Activated naive CD4-positive, alpha-beta T cell treated with anti-CD3 and anti-CD28 coated beads, Interleukin-2, amount 50 U/mL, for 72 hours (primary cell): Measurements from ENCODE around the gene KIAA0319L. TPM values are rescaled to one million over a fixed set of nuclear protein-coding genes. Genes with fewer than 3 reads are reported as not detected.

Experiments used
- ATAC-seq, 2 donors: fragments of 150-1000 bp; cut with Tn5 transposase; 2 replicates each; pipeline ENCODE4 v1.10.0; 2021; ENCODE audit warnings: mild to moderate bottlenecking in 2 of 2, moderate library complexity in 2 of 2
- DNase-seq, 2 donors: peaks; one replicate each; pipeline ENCODE4 v3.0.0; 2021 to 2022; ENCODE audit warnings: low spot score in 2 of 2
- H3K27ac Mint-ChIP-seq, 2 donors: one replicate each; pipeline ENCODE4 v1.8.0; 2022; ENCODE audit warnings: mild to moderate bottlenecking in 2 of 2, mixed read lengths in 2 of 2
- H3K36me3 Mint-ChIP-seq, 2 donors: one replicate each; pipeline ENCODE4 v1.8.0; 2022; ENCODE audit warnings: mixed read lengths in 2 of 2
- H3K9me3 Mint-ChIP-seq, 2 donors: one replicate each; pipeline ENCODE4 v1.8.0; 2022; ENCODE audit warnings: mixed read lengths in 2 of 2
- total RNA-seq, 2 donors: library from RNA; stranded (reverse); gene quantifications; one replicate each; pipeline ENCODE4 v1.2.3, GENCODE V29; 2022

KIAA0319L gene
- total RNA-seq, 2 donors from 2014 or later: 38.1 to 41.0 TPM

GRCh38 chr1:35535243-35535642, 22.0 kb downstream of the KIAA0319L start:
- DNase-seq (no peak), ATAC-seq (no peak)
- Mint-ChIP-seq H3K9me3 (peaks cover 0 to 4% of the 10 kb centered on the region in 2 donors), H3K27ac (peak overlapping the region in 1 of 2 donors; percentile 59), H3K36me3 (peaks cover 8 to 14% of the 10 kb centered on the region in 2 donors)

GRCh38 chr1:35533586-35533985, 23.6 kb downstream of the KIAA0319L start:
- H3K9me3 Mint-ChIP-seq: peaks cover 0 to 12% of the 10 kb centered on the region in 2 donors
- H3K36me3 Mint-ChIP-seq: peaks cover 12 to 29% of the 10 kb centered on the region in 2 donors
- DNase-seq (no peak), ATAC-seq (no peak)
- no peak overlapping the region for H3K27ac Mint-ChIP-seq

GRCh38 chr1:35532497-35533223, 24.5 kb downstream of the KIAA0319L start:
- no peak for DNase-seq
- no peak for ATAC-seq
- Mint-ChIP-seq H3K27ac (no peak overlapping the region), H3K9me3 (peaks cover 0 to 15% of the 10 kb centered on the region in 2 donors), H3K36me3 (peaks cover 12 to 37% of the 10 kb centered on the region in 2 donors)

GRCh38 chr1:35531368-35531767, 25.8 kb downstream of the KIAA0319L start:
- Mint-ChIP-seq H3K36me3 (peaks cover 12 to 46% of the 10 kb centered on the region in 2 donors), H3K27ac (peak overlapping the region in 1 of 2 donors; percentile 67), H3K9me3 (peaks cover 0 to 22% of the 10 kb centered on the region in 2 donors)
- ATAC-seq (no peak), DNase-seq (no peak)

GRCh38 chr1:35530946-35531345, 26.3 kb downstream of the KIAA0319L start:
- Mint-ChIP-seq H3K36me3 (peaks cover 12 to 46% of the 10 kb centered on the region in 2 donors), H3K27ac (no peak overlapping the region), H3K9me3 (peaks cover 0 to 22% of the 10 kb centered on the region in 2 donors)
- no peak for DNase-seq
- no peak for ATAC-seq

GRCh38 chr1:35530168-35530567, 27.0 kb downstream of the KIAA0319L start:
- H3K27ac Mint-ChIP-seq: no peak overlapping the region
- no peak for DNase-seq
- H3K9me3 Mint-ChIP-seq: peaks cover 3 to 22% of the 10 kb centered on the region in 2 donors
- no peak for ATAC-seq
- H3K36me3 Mint-ChIP-seq: peaks cover 12 to 53% of the 10 kb centered on the region in 2 donors

GRCh38 chr1:35524106-35524505, 33.1 kb downstream of the KIAA0319L start:
- DNase-seq: no peak
- no peak for ATAC-seq
- peaks cover 8 to 45% of the 10 kb centered on the region in 2 donors for H3K36me3 Mint-ChIP-seq
- peaks cover 10 to 26% of the 10 kb centered on the region in 2 donors for H3K9me3 Mint-ChIP-seq
- no peak overlapping the region for H3K27ac Mint-ChIP-seq

GRCh38 chr1:35519432-35519831, 37.8 kb downstream of the KIAA0319L start:
- Mint-ChIP-seq H3K27ac (no peak overlapping the region), H3K9me3 (peaks cover 20 to 34% of the 10 kb centered on the region in 2 donors), H3K36me3 (peaks cover 34 to 35% of the 10 kb centered on the region in 2 donors)
- DNase-seq (no peak), ATAC-seq (no peak)

GRCh38 chr1:35518183-35518582, 39.0 kb downstream of the KIAA0319L start:
- H3K36me3 Mint-ChIP-seq: peaks cover 33 to 34% of the 10 kb centered on the region in 2 donors
- ATAC-seq (no peak), DNase-seq (no peak)
- peaks cover 17 to 32% of the 10 kb centered on the region in 2 donors for H3K9me3 Mint-ChIP-seq
- H3K27ac Mint-ChIP-seq: no peak overlapping the region

- H3K36me3 Mint-ChIP-seq: peaks cover 23 to 24% of the 10 kb centered on the region in 2 donors
- ATAC-seq: no peak
- DNase-seq: no peak
- no peak overlapping the region for H3K27ac Mint-ChIP-seq
- H3K9me3 Mint-ChIP-seq: peaks cover 9 to 20% of the 10 kb centered on the region in 2 donors
Observed at GRCh38 chr1:35511305-35511704, 45.9 kb downstream of the KIAA0319L start.

GRCh38 chr1:35509558-35509957, 47.6 kb downstream of the KIAA0319L start:
- Mint-ChIP-seq H3K27ac (no peak overlapping the region), H3K9me3 (peaks cover 0 to 8% of the 10 kb centered on the region in 2 donors), H3K36me3 (peaks cover 9 to 16% of the 10 kb centered on the region in 2 donors)
- DNase-seq (no peak), ATAC-seq (no peak)

GRCh38 chr1:35507947-35508346, 49.3 kb downstream of the KIAA0319L start:
- H3K27ac Mint-ChIP-seq: no peak overlapping the region
- DNase-seq: no peak
- H3K9me3 Mint-ChIP-seq: no peaks in the 10 kb centered on the region
- H3K36me3 Mint-ChIP-seq: peaks cover 4 to 10% of the 10 kb centered on the region in 2 donors
- no peak for ATAC-seq

GRCh38 chr1:35506960-35507912, 50.0 kb downstream of the KIAA0319L start:
- DNase-seq: no peak
- Mint-ChIP-seq H3K9me3 (no peaks in the 10 kb centered on the region), H3K36me3 (peaks cover 4 to 17% of the 10 kb centered on the region in 2 donors), H3K27ac (peak overlapping the region; percentile 73 to 84)
- ATAC-seq: no peak

GRCh38 chr1:35505911-35506798, 51.0 kb downstream of the KIAA0319L start:
- H3K9me3 Mint-ChIP-seq: no peaks in the 10 kb centered on the region

GRCh38 chr1:35502242-35502641, 55.0 kb downstream of the KIAA0319L start:
- DNase-seq (no peak), ATAC-seq (no peak)
- peaks cover 4 to 17% of the 10 kb centered on the region in 2 donors for H3K36me3 Mint-ChIP-seq
- peak overlapping the region in 1 of 2 donors; percentile 1 for H3K27ac Mint-ChIP-seq
- H3K9me3 Mint-ChIP-seq: no peaks in the 10 kb centered on the region

More at GRCh38 chr1:35505911-35506798, 51.0 kb downstream of the KIAA0319L start:
- DNase-seq (peak in 1 of 2 donors; percentile 31), ATAC-seq (peak; percentile 89 to 91)
- Mint-ChIP-seq H3K27ac (peak overlapping the region; percentile 73 to 84), H3K36me3 (peaks cover 4 to 17% of the 10 kb centered on the region in 2 donors)

GRCh38 chr1:35500439-35500838, 56.8 kb downstream of the KIAA0319L start:
- Mint-ChIP-seq H3K9me3 (no peaks in the 10 kb centered on the region), H3K36me3 (peaks cover 0 to 16% of the 10 kb centered on the region in 2 donors), H3K27ac (no peak overlapping the region)
- ATAC-seq (no peak), DNase-seq (no peak)
